Transverse colon (tissue), 4 donors: ENCODE results near the gene THBS3.

Experiments used
- CTCF ChIP-seq, 5 experiments: fragments of 200-600 bp in 3 of 5; fragments of 450-650 bp in 2 of 5; sonication (generic) in 3 of 5; IDR thresholded peaks; 1 replicate in 2 of 5; 2 replicates in 3 of 5; pipeline ENCODE4 v1.5.1; 2016 to 2017; ENCODE audit warnings: antibody characterized with exemption in 5 of 5, inconsistent platforms in 3 of 5, mild to moderate bottlenecking in 2 of 5, moderate library complexity in 1 of 5
- POLR2AphosphoS5 ChIP-seq, 3 donors: sonication (generic); formaldehyde crosslinking; IDR thresholded peaks; one replicate each; pipeline ENCODE4 v1.6.1; 2016; ENCODE audit warnings: antibody characterized with exemption in 3 of 3

- no peak for TF ChIP-seq CTCF (IDR thresholded peaks at IDR 0.05)
- TF ChIP-seq POLR2AphosphoS5 (IDR thresholded peaks at IDR 0.05), result no peak
Measured at GRCh38 chr1:155241841-155242264, 34.2 kb upstream of the THBS3 start.
